AG04450 (cell line): Measurements from ENCODE around the gene RNF207. TPM values are rescaled to one million over a fixed set of nuclear protein-coding genes. Genes with fewer than 3 reads are reported as not detected.

Source experiments
- CTCF ChIA-PET: fragments of 300-600, 350-600 bp; formaldehyde crosslinking; extraction: SDS; loops from one replicate; lab custom pipeline; 2022; ENCODE audit warnings: antibody characterized with exemption, inconsistent platforms; lab: Charles Lee
- POLR2A ChIA-PET: fragments of 350-600 bp; formaldehyde crosslinking; extraction: SDS; loops from one replicate; lab custom pipeline; 2021; ENCODE audit warnings: antibody characterized with exemption, inconsistent platforms; lab: Yijun Ruan, JAX
- DNase-seq: peaks from one replicate; pipeline ENCODE4 v3.0.0-alpha.2; 2011; ENCODE audit warnings: low read depth, low spot score
- H3K27ac ChIP-seq: one replicate; pipeline ENCODE4 v1.5.1; 2012; ENCODE audit warnings: low read depth, low read length, control low read depth
- H3K27me3 ChIP-seq: one replicate; pipeline ENCODE4 v1.6.0; 2012; ENCODE audit warnings: low read length; ENCODE audit not compliant: control insufficient read depth, insufficient read depth
- H3K4me3 ChIP-seq: 2 replicates; pipeline ENCODE4 v1.5.1; 2011; ENCODE audit warnings: mild to moderate bottlenecking, low read depth, low read length, control low read depth
- H3K9me3 ChIP-seq: 2 replicates; pipeline ENCODE4 v1.5.1; 2012; ENCODE audit warnings: low read length; ENCODE audit not compliant: control insufficient read depth, insufficient read depth
- polyA plus RNA-seq: library from polyadenylated mRNA; depleted of rRNA; stranded (reverse); fragments of >200 nt; gene quantifications from 2 replicates; pipeline ENCODE4 v1.2.3, GENCODE V29; 2011
- TF ChIP-seq, protein P1 (sequence below): IDR thresholded peaks from 2 replicates; pipeline ENCODE4 v1.5.1; 2011; ENCODE audit warnings: low read depth, low read length, control low read depth, inconsistent platforms

The RNF207 gene
- polyA plus RNA-seq, 1 experiment = 7.2 TPM

DNA sequence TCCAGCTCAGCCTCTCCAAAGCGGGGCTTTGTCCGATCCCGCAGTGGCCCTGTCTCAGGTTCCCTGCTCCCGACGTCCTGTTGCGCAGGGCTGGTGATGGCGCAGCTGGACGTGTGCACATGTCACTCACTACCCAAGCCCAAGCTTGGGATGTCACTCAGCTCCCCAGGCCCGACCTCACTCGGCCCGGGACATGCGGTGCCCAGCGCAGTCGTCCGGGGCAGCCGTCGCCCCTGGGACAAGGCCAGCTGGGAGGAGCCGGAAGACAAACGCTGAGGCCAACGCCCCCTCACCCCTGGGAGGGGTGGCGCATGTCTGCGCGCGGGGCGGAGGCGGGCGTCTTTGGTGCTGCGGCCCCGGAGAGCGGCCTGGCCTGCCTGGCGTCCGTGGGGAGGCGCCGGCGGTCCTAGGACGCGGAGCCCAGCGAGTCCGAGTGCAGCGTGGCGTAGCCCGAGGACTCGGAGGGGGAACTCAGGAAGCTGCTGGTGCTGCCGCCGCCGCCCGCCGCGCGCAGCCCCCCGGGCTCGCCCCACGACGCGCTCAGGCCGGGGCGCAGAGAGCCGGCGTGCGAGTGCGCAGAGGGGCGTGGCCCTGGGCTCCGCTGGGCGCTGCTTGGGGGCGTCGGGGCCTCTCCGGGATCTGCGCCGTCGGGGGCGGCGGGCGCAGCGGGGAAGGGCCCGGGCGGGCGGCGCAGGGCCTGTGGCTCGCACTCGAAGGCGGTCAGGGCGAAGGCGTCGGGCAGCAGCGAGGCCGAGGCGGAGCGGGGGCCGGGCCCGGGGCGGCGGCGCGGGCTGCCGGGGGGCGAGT lies 43.2 kb downstream of the RNF207 start:
- TF ChIP-seq, protein P1, sequence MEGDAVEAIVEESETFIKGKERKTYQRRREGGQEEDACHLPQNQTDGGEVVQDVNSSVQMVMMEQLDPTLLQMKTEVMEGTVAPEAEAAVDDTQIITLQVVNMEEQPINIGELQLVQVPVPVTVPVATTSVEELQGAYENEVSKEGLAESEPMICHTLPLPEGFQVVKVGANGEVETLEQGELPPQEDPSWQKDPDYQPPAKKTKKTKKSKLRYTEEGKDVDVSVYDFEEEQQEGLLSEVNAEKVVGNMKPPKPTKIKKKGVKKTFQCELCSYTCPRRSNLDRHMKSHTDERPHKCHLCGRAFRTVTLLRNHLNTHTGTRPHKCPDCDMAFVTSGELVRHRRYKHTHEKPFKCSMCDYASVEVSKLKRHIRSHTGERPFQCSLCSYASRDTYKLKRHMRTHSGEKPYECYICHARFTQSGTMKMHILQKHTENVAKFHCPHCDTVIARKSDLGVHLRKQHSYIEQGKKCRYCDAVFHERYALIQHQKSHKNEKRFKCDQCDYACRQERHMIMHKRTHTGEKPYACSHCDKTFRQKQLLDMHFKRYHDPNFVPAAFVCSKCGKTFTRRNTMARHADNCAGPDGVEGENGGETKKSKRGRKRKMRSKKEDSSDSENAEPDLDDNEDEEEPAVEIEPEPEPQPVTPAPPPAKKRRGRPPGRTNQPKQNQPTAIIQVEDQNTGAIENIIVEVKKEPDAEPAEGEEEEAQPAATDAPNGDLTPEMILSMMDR = no peak
- peaks cover 31% of the 10 kb centered on the region for H3K27me3 ChIP-seq
- H3K9me3 ChIP-seq = peaks cover 3% of the 10 kb centered on the region; the same call in 1 of the 2 replicates
- no peak for DNase-seq
- POLR2A ChIA-PET = interaction anchor here (0.9 kb wide), 1 partner anchor 12 kb away, joined by 4 read pairs; the partner anchor contains the start of gene GPR153
- no peak overlapping the region for H3K27ac ChIP-seq
- CTCF ChIA-PET = interaction anchor here (1.2 to 6.3 kb wide), 3 partner anchors 44 to 99 kb away, joined by 3 to 266 read pairs (median 5); no protein-coding TSS in a partner anchor
- no peak overlapping the region for H3K4me3 ChIP-seq

GRCh38 chr1:6249739-6250689 lies 44.1 kb downstream of the RNF207 start:
- no peak for DNase-seq
- no peak overlapping the region for H3K27ac ChIP-seq
- TF ChIP-seq, protein P1 = no peak
- CTCF ChIA-PET = interaction anchor here (1.2 to 6.3 kb wide), 2 partner anchors 87 to 98 kb away, joined by 3 to 266 read pairs; no protein-coding TSS in a partner anchor
- POLR2A ChIA-PET = no interaction called here
- H3K27me3 ChIP-seq = peaks cover 25% of the 10 kb centered on the region
- no peak overlapping the region for H3K4me3 ChIP-seq
- H3K9me3 ChIP-seq = peaks cover 3% of the 10 kb centered on the region; the same call in 1 of the 2 replicates

GRCh38 chr1:6251233-6251632 lies 45.3 kb downstream of the RNF207 start:
- ChIA-PET CTCF (no interaction called here), POLR2A (no interaction called here)
- Histone ChIP-seq H3K9me3 (peaks cover 3% of the 10 kb centered on the region; the same call in 1 of the 2 replicates), H3K4me3 (no peak overlapping the region), H3K27ac (no peak overlapping the region), H3K27me3 (peaks cover 22% of the 10 kb centered on the region)
- no peak for DNase-seq
- TF ChIP-seq, protein P1 = no peak

GRCh38 chr1:6251681-6252373 lies 45.9 kb downstream of the RNF207 start:
- no peak overlapping the region for H3K27ac ChIP-seq
- H3K9me3 ChIP-seq = peaks cover 3% of the 10 kb centered on the region; the same call in 1 of the 2 replicates
- H3K4me3 ChIP-seq = no peak overlapping the region
- ChIA-PET POLR2A (no interaction called here), CTCF (interaction anchor here (1.0 kb wide), 1 partner anchor 153 kb away, joined by 3 read pairs; no protein-coding TSS in a partner anchor)
- peaks cover 18% of the 10 kb centered on the region for H3K27me3 ChIP-seq
- TF ChIP-seq, protein P1 = no peak
- DNase-seq = no peak
